Measurements from ENCODE around the gene SAMD15.
"Not testable (repeated sequence)": the region's sequence is repeated elsewhere in the genome, so short reads cannot be mapped to it uniquely, and the experiment has no call there.

Gene SAMD15

GRCh38 chr14:77376771-77377501, at the start of gene SAMD15, which contains the start of gene TMED8:
Gene SAMD15, plus strand, starts transcription at chr14:77377379. Its CDS starts 40 bp downstream, at chr14:77377419.
Gene TMED8, minus strand, starts transcription at chr14:77377094. Its CDS starts 41 bp downstream, at chr14:77377053.
- H3K27ac ChIP-seq (ENCODE audit: low read length) = peak within 1 kb of the TSS; percentile 66
- H3K9me3 ChIP-seq (ENCODE audit: control insufficient read depth in 2 of 2, low read length in 2 of 2) = no peaks in the 10 kb centered on the region
- H3K27me3 ChIP-seq (ENCODE audit: control insufficient read depth in 1 of 2, insufficient read depth in 2 of 2, low read length in 2 of 2) = no peaks in the 10 kb centered on the region
- no peaks in the 10 kb centered on the region for H3K36me3 ChIP-seq (ENCODE audit: control insufficient read depth in 2 of 2, insufficient read depth in 2 of 2, low read length in 2 of 2)
- H3K4me3 ChIP-seq (ENCODE audit: low read length in 2 of 2) = peak within 1 kb of the TSS; percentile 86 to 91
- peak within 1 kb of the TSS; percentile 82 to 88 for H3K9ac ChIP-seq (ENCODE audit: low read length in 2 of 2)
- H3K4me1 ChIP-seq (ENCODE audit: control insufficient read depth, insufficient read depth, low read length) = peaks cover 13% of the 10 kb centered on the region

- no peaks in the 10 kb centered on the region for H3K27me3 ChIP-seq (ENCODE audit: control insufficient read depth in 1 of 2, insufficient read depth in 2 of 2, low read length in 2 of 2)
- H3K36me3 ChIP-seq (ENCODE audit: control insufficient read depth in 2 of 2, insufficient read depth in 2 of 2, low read length in 2 of 2) = no peaks in the 10 kb centered on the region
- no peak overlapping the region for H3K9ac ChIP-seq (ENCODE audit: low read length in 2 of 2)
- no peaks in the 10 kb centered on the region for H3K4me1 ChIP-seq (ENCODE audit: control insufficient read depth, insufficient read depth, low read length)
- no peak overlapping the region for H3K27ac ChIP-seq (ENCODE audit: low read length)
- no peak overlapping the region for H3K4me3 ChIP-seq (ENCODE audit: low read length in 2 of 2)
- no peaks in the 10 kb centered on the region for H3K9me3 ChIP-seq (ENCODE audit: control insufficient read depth in 2 of 2, low read length in 2 of 2)
These were observed 47.3 kb upstream of the SAMD15 start for GRCh38 chr14:77329872-77330271.

GRCh38 chr14:77335576-77335975, 41.6 kb upstream of the SAMD15 start:
- no peaks in the 10 kb centered on the region for H3K4me1 ChIP-seq (ENCODE audit: control insufficient read depth, insufficient read depth, low read length)
- no peak overlapping the region for H3K9ac ChIP-seq (ENCODE audit: low read length in 2 of 2)
- H3K27ac ChIP-seq (ENCODE audit: low read length) = no peak overlapping the region
- no peaks in the 10 kb centered on the region for H3K27me3 ChIP-seq (ENCODE audit: control insufficient read depth in 1 of 2, insufficient read depth in 2 of 2, low read length in 2 of 2)
- no peak overlapping the region for H3K4me3 ChIP-seq (ENCODE audit: low read length in 2 of 2)
- no peaks in the 10 kb centered on the region for H3K9me3 ChIP-seq (ENCODE audit: control insufficient read depth in 2 of 2, low read length in 2 of 2)
- H3K36me3 ChIP-seq (ENCODE audit: control insufficient read depth in 2 of 2, insufficient read depth in 2 of 2, low read length in 2 of 2) = peaks cover 6 to 7% of the 10 kb centered on the region in 2 donors

- H3K4me3 ChIP-seq (ENCODE audit: low read length in 2 of 2) = not testable (repeated sequence)
These were observed 39.9 kb upstream of the SAMD15 start for GRCh38 chr14:77337255-77337654.

GRCh38 chr14:77337880-77338279, 39.3 kb upstream of the SAMD15 start:
- H3K4me3 ChIP-seq (ENCODE audit: low read length in 2 of 2) = no peak overlapping the region
- peaks cover 7 to 17% of the 10 kb centered on the region in 2 donors for H3K36me3 ChIP-seq (ENCODE audit: control insufficient read depth in 2 of 2, insufficient read depth in 2 of 2, low read length in 2 of 2)
- H3K9ac ChIP-seq (ENCODE audit: low read length in 2 of 2) = no peak overlapping the region
- H3K27me3 ChIP-seq (ENCODE audit: control insufficient read depth in 1 of 2, insufficient read depth in 2 of 2, low read length in 2 of 2) = no peaks in the 10 kb centered on the region
- H3K9me3 ChIP-seq (ENCODE audit: control insufficient read depth in 2 of 2, low read length in 2 of 2) = no peaks in the 10 kb centered on the region
- H3K27ac ChIP-seq (ENCODE audit: low read length) = no peak overlapping the region
- no peaks in the 10 kb centered on the region for H3K4me1 ChIP-seq (ENCODE audit: control insufficient read depth, insufficient read depth, low read length)

More at GRCh38 chr14:77337255-77337654, 39.9 kb upstream of the SAMD15 start:
- H3K9me3 ChIP-seq (ENCODE audit: control insufficient read depth in 2 of 2, low read length in 2 of 2); H3K4me1 ChIP-seq (ENCODE audit: control insufficient read depth, insufficient read depth, low read length); H3K27me3 ChIP-seq (ENCODE audit: control insufficient read depth in 1 of 2, insufficient read depth in 2 of 2, low read length in 2 of 2); H3K27ac ChIP-seq (ENCODE audit: low read length); H3K9ac ChIP-seq (ENCODE audit: low read length in 2 of 2): not testable (repeated sequence)
- H3K36me3 ChIP-seq (ENCODE audit: control insufficient read depth in 2 of 2, insufficient read depth in 2 of 2, low read length in 2 of 2) = peaks cover 7 to 15% of the 10 kb centered on the region in 2 donors

- H3K4me3 ChIP-seq (ENCODE audit: low read length in 2 of 2) = no peak overlapping the region
- no peaks in the 10 kb centered on the region for H3K4me1 ChIP-seq (ENCODE audit: control insufficient read depth, insufficient read depth, low read length)
- H3K27ac ChIP-seq (ENCODE audit: low read length) = no peak overlapping the region
- peaks cover 7 to 20% of the 10 kb centered on the region in 2 donors for H3K36me3 ChIP-seq (ENCODE audit: control insufficient read depth in 2 of 2, insufficient read depth in 2 of 2, low read length in 2 of 2)
- H3K27me3 ChIP-seq (ENCODE audit: control insufficient read depth in 1 of 2, insufficient read depth in 2 of 2, low read length in 2 of 2) = no peaks in the 10 kb centered on the region
- no peak overlapping the region for H3K9ac ChIP-seq (ENCODE audit: low read length in 2 of 2)
- H3K9me3 ChIP-seq (ENCODE audit: control insufficient read depth in 2 of 2, low read length in 2 of 2) = no peaks in the 10 kb centered on the region
These were observed 38.9 kb upstream of the SAMD15 start for GRCh38 chr14:77338302-77338701.

GRCh38 chr14:77339407-77339806, 37.8 kb upstream of the SAMD15 start:
- peaks cover 7 to 29% of the 10 kb centered on the region in 2 donors for H3K36me3 ChIP-seq (ENCODE audit: control insufficient read depth in 2 of 2, insufficient read depth in 2 of 2, low read length in 2 of 2)
- H3K27me3 ChIP-seq (ENCODE audit: control insufficient read depth in 1 of 2, insufficient read depth in 2 of 2, low read length in 2 of 2) = no peaks in the 10 kb centered on the region
- H3K4me1 ChIP-seq (ENCODE audit: control insufficient read depth, insufficient read depth, low read length) = no peaks in the 10 kb centered on the region
- H3K4me3 ChIP-seq (ENCODE audit: low read length in 2 of 2) = no peak overlapping the region
- no peak overlapping the region for H3K9ac ChIP-seq (ENCODE audit: low read length in 2 of 2)
- H3K27ac ChIP-seq (ENCODE audit: low read length) = no peak overlapping the region
- H3K9me3 ChIP-seq (ENCODE audit: control insufficient read depth in 2 of 2, low read length in 2 of 2) = no peaks in the 10 kb centered on the region

- Histone ChIP-seq H3K9me3 (ENCODE audit: control insufficient read depth in 2 of 2, low read length in 2 of 2) (no peaks in the 10 kb centered on the region), H3K36me3 (ENCODE audit: control insufficient read depth in 2 of 2, insufficient read depth in 2 of 2, low read length in 2 of 2) (peaks cover 7 to 29% of the 10 kb centered on the region in 2 donors), H3K27ac (ENCODE audit: low read length) (no peak overlapping the region), H3K4me3 (ENCODE audit: low read length in 2 of 2) (no peak overlapping the region), H3K27me3 (ENCODE audit: control insufficient read depth in 1 of 2, insufficient read depth in 2 of 2, low read length in 2 of 2) (no peaks in the 10 kb centered on the region), H3K4me1 (ENCODE audit: control insufficient read depth, insufficient read depth, low read length) (no peaks in the 10 kb centered on the region), H3K9ac (ENCODE audit: low read length in 2 of 2) (no peak overlapping the region)
These were observed 36.8 kb upstream of the SAMD15 start for GRCh38 chr14:77340389-77340788.

GRCh38 chr14:77342726-77343397, 34.3 kb upstream of the SAMD15 start:
- Histone ChIP-seq H3K27me3 (ENCODE audit: control insufficient read depth in 1 of 2, insufficient read depth in 2 of 2, low read length in 2 of 2) (no peaks in the 10 kb centered on the region), H3K9ac (ENCODE audit: low read length in 2 of 2) (no peak overlapping the region), H3K4me1 (ENCODE audit: control insufficient read depth, insufficient read depth, low read length) (no peaks in the 10 kb centered on the region), H3K9me3 (ENCODE audit: control insufficient read depth in 2 of 2, low read length in 2 of 2) (no peaks in the 10 kb centered on the region), H3K36me3 (ENCODE audit: control insufficient read depth in 2 of 2, insufficient read depth in 2 of 2, low read length in 2 of 2) (peaks cover 7 to 32% of the 10 kb centered on the region in 2 donors), H3K27ac (ENCODE audit: low read length) (no peak overlapping the region), H3K4me3 (ENCODE audit: low read length in 2 of 2) (no peak overlapping the region)

- no peak overlapping the region for H3K27ac ChIP-seq (ENCODE audit: low read length)
- H3K36me3 ChIP-seq (ENCODE audit: control insufficient read depth in 2 of 2, insufficient read depth in 2 of 2, low read length in 2 of 2) = peaks cover 7 to 32% of the 10 kb centered on the region in 2 donors
- no peak overlapping the region for H3K4me3 ChIP-seq (ENCODE audit: low read length in 2 of 2)
- H3K4me1 ChIP-seq (ENCODE audit: control insufficient read depth, insufficient read depth, low read length) = no peaks in the 10 kb centered on the region
- no peaks in the 10 kb centered on the region for H3K27me3 ChIP-seq (ENCODE audit: control insufficient read depth in 1 of 2, insufficient read depth in 2 of 2, low read length in 2 of 2)
- no peaks in the 10 kb centered on the region for H3K9me3 ChIP-seq (ENCODE audit: control insufficient read depth in 2 of 2, low read length in 2 of 2)
- H3K9ac ChIP-seq (ENCODE audit: low read length in 2 of 2) = no peak overlapping the region
These were observed 33.5 kb upstream of the SAMD15 start for GRCh38 chr14:77343662-77344061.
